ENCODE results near the gene ALG12. TPM values are rescaled to one million over a fixed set of nuclear protein-coding genes. Genes with fewer than 3 reads are reported as not detected.

The ALG12 gene
- total and polyA plus RNA-seq, 2 of the 13 experiments (the other 11 are each of a cell fraction or from before 2014, with no cell fraction given): 7.8 to 15.8 TPM

DNA sequence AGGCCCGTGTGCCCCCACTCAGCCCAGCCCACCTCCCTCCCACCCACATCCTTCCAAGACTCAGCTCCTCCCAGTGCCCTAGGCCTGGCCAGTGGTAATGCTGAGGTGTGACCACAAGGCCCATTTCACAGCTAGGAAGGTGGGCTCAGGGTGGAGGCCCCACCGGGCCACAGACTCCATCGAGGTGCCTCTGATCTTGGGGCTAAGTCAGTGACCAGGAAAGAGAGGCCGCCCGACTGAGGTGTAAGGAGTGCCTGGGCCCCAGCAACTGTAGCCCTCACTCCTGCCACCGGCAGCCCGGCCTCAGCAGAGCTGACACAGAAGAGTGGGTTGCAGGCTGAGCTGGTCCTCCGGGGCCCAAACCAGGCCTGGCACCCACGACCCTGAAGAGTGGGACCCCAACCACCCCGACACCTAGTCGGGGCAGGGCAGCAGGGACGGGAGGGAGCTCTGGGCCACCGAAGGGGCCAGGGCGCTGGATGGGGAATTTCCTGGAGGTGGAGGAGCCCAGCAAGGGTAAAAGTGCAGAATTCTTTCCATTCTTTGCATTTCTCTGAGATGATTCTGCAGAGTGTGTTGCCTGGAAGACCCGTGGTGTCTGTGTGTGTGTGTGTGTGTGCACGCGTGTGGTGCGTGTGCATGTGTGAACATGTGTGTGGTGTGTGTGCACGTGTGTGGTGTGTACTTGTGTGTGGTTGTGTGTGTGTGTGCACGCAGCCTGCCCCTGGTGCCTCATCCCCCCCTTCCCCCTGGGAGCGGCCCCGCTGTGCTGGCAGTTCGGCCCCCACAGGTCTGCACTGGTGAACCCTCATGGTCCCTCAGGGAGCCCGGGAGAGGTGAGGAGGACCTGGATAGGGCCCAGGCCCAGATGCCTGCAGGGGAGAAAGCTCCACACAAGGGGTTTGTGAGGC lies 34.0 kb upstream of the ALG12 start (continued):
- TF ChIP-seq SMAD9 (CRISPR knock-in tag; IDR thresholded peaks at IDR 0.05) (no peak), REPIN1 (CRISPR knock-in tag; IDR thresholded peaks at IDR 0.05; ENCODE audit: borderline replicate concordance, low read depth) (no peak), HNRNPUL1 (IDR thresholded peaks at IDR 0.05; ENCODE audit: low read depth, low read length) (no peak), ELF4 (CRISPR knock-in tag; IDR thresholded peaks at IDR 0.05; ENCODE audit: borderline replicate concordance) (no peak), ZFP36L1 (CRISPR knock-in tag; IDR thresholded peaks at IDR 0.05) (no peak), PHF20 (CRISPR knock-in tag; IDR thresholded peaks at IDR 0.05) (no peak), CBX2 (IDR thresholded peaks at IDR 0.05; ENCODE audit: low read depth, low read length) (no peak), CBX2 (CRISPR knock-in tag; IDR thresholded peaks at IDR 0.05; ENCODE audit: low read depth) (no peak), ETV6 (CRISPR knock-in tag; conservative IDR thresholded peaks at IDR 0.05) (no peak), RBM39 (IDR thresholded peaks at IDR 0.05; ENCODE audit: low read depth, low read length, poor library complexity, severe bottlenecking) (no peak), ZNF382 (CRISPR knock-in tag; IDR thresholded peaks at IDR 0.05; ENCODE audit: borderline replicate concordance) (no peak), BHLHE40 (IDR thresholded peaks at IDR 0.05; ENCODE audit: low read length) (peak; percentile 93), ZNF547 (CRISPR knock-in tag; IDR thresholded peaks at IDR 0.05) (no peak; the same call in 1 of the 2 replicates), KDM1A (CRISPR knock-in tag; IDR thresholded peaks at IDR 0.05) (0 out of 2 replicates have a peak, but pooled peaks have one; percentile 43), ZNF256 (CRISPR knock-in tag; conservative IDR thresholded peaks at IDR 0.05) (0 out of 2 replicates have a peak, but pooled peaks have one; percentile 43), SP4 (CRISPR knock-in tag; IDR thresholded peaks at IDR 0.05) (no peak), ZNF768 (CRISPR knock-in tag; IDR thresholded peaks at IDR 0.05) (no peak)
- TF ChIP-seq, protein P1, sequence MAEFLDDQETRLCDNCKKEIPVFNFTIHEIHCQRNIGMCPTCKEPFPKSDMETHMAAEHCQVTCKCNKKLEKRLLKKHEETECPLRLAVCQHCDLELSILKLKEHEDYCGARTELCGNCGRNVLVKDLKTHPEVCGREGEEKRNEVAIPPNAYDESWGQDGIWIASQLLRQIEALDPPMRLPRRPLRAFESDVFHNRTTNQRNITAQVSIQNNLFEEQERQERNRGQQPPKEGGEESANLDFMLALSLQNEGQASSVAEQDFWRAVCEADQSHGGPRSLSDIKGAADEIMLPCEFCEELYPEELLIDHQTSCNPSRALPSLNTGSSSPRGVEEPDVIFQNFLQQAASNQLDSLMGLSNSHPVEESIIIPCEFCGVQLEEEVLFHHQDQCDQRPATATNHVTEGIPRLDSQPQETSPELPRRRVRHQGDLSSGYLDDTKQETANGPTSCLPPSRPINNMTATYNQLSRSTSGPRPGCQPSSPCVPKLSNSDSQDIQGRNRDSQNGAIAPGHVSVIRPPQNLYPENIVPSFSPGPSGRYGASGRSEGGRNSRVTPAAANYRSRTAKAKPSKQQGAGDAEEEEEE (CRISPR knock-in tag; IDR thresholded peaks at IDR 0.05; ENCODE audit: borderline replicate concordance): no peak
- TF ChIP-seq, protein P2, sequence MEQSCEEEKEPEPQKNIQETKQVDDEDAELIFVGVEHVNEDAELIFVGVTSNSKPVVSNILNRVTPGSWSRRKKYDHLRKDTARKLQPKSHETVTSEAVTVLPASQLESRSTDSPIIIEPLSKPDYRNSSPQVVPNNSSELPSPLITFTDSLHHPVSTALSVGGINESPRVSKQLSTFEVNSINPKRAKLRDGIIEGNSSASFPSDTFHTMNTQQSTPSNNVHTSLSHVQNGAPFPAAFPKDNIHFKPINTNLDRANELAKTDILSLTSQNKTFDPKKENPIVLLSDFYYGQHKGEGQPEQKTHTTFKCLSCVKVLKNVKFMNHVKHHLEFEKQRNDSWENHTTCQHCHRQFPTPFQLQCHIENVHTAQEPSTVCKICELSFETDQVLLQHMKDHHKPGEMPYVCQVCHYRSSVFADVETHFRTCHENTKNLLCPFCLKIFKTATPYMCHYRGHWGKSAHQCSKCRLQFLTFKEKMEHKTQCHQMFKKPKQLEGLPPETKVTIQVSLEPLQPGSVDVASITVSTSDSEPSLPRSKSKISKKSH (CRISPR knock-in tag; IDR thresholded peaks at IDR 0.05; ENCODE audit: borderline replicate concordance): no peak
- TF ChIP-seq, protein P3, sequence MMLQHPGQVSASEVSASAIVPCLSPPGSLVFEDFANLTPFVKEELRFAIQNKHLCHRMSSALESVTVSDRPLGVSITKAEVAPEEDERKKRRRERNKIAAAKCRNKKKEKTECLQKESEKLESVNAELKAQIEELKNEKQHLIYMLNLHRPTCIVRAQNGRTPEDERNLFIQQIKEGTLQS (CRISPR knock-in tag; IDR thresholded peaks at IDR 0.05): peak; percentile 87
- TF ChIP-seq, protein P4, sequence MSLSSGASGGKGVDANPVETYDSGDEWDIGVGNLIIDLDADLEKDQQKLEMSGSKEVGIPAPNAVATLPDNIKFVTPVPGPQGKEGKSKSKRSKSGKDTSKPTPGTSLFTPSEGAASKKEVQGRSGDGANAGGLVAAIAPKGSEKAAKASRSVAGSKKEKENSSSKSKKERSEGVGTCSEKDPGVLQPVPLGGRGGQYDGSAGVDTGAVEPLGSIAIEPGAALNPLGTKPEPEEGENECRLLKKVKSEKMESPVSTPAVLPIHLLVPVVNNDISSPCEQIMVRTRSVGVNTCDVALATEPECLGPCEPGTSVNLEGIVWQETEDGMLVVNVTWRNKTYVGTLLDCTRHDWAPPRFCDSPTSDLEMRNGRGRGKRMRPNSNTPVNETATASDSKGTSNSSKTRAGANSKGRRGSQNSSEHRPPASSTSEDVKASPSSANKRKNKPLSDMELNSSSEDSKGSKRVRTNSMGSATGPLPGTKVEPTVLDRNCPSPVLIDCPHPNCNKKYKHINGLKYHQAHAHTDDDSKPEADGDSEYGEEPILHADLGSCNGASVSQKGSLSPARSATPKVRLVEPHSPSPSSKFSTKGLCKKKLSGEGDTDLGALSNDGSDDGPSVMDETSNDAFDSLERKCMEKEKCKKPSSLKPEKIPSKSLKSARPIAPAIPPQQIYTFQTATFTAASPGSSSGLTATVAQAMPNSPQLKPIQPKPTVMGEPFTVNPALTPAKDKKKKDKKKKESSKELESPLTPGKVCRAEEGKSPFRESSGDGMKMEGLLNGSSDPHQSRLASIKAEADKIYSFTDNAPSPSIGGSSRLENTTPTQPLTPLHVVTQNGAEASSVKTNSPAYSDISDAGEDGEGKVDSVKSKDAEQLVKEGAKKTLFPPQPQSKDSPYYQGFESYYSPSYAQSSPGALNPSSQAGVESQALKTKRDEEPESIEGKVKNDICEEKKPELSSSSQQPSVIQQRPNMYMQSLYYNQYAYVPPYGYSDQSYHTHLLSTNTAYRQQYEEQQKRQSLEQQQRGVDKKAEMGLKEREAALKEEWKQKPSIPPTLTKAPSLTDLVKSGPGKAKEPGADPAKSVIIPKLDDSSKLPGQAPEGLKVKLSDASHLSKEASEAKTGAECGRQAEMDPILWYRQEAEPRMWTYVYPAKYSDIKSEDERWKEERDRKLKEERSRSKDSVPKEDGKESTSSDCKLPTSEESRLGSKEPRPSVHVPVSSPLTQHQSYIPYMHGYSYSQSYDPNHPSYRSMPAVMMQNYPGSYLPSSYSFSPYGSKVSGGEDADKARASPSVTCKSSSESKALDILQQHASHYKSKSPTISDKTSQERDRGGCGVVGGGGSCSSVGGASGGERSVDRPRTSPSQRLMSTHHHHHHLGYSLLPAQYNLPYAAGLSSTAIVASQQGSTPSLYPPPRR (CRISPR knock-in tag; IDR thresholded peaks at IDR 0.05; ENCODE audit: borderline replicate concordance): peak; percentile 40; the same call in 1 of the 2 replicates
